Right hindlimb (tissue), 1 donor: Measurements from ENCODE around the gene ABO.
"Not testable (repeated sequence)": the region's sequence is repeated elsewhere in the genome, so short reads cannot be mapped to it uniquely, and the experiment has no call there.

Source experiments
- DNase-seq: peaks from one replicate; pipeline ENCODE4 v3.0.0-alpha.2; 2018

Gene ABO

DNA sequence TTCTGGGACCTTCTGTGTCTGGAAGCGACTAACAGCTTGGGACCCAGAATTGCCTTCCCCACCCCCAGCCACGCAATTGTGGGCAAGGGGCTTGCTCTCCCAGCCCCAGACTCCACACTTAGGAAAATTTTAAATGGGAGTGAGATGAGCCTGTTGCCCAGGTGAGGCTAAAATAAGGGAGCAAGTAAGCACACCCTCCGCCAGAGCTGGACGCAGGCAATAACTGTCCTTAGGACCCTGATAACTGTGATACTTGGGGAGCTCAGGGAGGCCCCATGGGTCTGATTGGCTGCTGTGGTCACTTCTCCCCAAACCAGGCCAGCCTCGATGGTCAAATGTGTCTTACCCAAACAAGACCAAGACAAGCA lies 13.3 kb downstream of the ABO start:
- DNase-seq, result no peak

- DNase-seq, result no peak
These were observed 13.8 kb downstream of the ABO start for GRCh38 chr9:133261103-133261752.

DNA sequence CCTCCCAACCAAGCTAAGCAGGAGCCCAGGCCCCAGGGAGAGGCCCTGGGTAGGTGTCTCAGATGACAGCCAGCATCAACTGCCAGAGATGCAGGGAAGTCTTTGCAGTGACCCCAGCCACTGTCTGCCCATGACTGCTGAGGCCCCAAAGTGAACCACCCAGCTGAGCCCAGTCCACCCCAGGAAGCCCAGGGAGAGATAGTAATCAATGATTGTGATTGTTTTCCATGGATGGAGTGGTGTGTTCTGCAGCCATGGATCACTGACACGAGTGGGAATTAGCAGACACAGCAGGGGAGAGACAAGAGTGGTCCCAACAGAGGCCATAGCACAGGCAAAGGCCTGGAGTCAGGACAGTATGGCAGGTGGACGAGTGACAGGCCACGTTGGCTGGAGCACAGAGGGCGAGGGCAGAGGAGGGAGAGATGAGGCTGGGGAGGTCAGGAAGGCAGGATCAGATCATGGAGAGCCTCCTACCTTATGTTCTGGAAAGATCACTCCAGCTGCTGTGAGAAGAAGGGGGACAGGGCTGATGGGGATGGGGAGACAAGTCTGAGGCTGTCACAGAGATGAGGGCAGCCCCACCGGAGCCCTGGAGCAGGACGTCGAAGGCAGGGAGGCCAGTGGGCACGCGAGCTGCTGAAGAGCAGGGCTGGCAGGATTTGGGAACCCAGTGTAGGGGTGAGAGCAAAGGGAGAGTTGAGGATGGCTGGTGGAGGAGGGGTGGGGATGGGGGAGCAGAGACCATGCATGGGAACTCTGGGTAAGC lies 14.5 kb downstream of the ABO start:
- DNase-seq, result no peak

DNA sequence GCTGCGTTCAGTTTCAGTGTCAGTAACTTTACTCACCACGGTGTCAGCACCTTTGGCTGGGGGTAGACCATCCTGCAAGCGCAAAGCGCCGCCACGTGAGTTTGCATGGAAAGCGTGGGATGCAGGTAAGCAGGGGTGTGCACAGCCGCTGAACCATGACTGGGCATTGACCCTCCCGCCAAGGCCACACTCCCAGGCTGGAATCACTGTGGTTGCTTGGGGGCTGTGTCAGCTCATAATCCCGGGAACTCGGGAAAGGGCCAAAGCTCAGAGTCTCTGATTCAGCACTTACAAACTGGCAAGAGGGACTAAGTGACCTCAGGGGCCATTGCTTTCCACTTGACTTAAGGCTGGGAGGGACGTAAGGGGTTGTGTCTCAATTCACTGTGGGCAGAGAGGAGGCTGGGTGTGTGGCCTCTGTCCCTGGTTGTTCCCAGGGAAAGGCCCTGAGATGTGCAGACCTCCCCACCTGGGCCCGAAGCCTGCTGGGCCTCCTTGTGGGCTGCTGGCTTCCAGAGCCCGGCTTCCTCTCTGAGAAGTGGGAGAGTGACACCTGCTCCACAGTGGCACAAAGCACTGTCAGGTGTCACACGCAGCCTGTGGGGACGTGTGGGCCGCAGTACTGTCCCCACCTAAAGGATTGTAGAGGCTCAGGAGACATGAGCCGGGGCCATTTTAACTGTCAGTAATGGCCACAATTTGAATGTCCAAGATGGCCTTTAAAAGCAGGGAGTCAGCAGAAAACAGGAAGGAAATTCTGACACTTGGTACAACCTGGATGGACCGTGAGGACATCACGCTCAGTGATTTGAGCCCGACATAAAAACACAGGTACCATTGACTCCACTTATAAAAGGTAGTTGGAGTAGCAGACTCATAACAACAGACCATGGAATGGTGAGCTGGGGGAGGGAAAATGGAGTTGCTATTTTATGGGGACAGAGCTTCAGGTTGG lies 16.7 kb downstream of the ABO start:
- DNase-seq, result no peak

GRCh38 chr9:133257465-133257956 lies 17.5 kb downstream of the ABO start:
- no peak for DNase-seq

- no peak for DNase-seq
These were observed 18.3 kb downstream of the ABO start for GRCh38 chr9:133256686-133257091.

GRCh38 chr9:133256136-133256461 lies 18.9 kb downstream of the ABO start:
- no peak for DNase-seq

- DNase-seq, result no peak
These were observed 19.4 kb downstream of the ABO start for GRCh38 chr9:133255371-133256135.

DNA sequence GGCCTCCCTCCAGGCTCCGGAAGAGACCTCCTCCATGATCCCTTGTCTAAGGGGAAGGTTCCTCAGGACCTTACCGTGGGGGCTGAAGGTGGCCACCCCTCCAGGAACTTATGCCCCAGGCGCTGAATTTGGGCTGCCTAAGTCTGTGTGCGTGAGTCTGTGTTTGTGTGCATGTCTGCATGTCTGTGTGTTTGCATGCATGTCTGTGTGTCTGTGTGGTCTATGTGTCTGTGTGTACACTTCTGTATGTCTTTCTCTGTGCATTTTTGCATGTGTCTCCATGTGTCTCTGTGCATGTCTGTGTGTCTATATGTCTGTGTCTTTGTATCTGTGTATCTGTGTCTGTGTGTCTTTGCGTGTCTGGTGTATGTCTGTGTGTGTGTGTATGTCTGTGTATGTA lies 20.5 kb downstream of the ABO start:
- DNase-seq, result no peak

- no peak for DNase-seq
These were observed 21.7 kb downstream of the ABO start for GRCh38 chr9:133253268-133253667.

DNA sequence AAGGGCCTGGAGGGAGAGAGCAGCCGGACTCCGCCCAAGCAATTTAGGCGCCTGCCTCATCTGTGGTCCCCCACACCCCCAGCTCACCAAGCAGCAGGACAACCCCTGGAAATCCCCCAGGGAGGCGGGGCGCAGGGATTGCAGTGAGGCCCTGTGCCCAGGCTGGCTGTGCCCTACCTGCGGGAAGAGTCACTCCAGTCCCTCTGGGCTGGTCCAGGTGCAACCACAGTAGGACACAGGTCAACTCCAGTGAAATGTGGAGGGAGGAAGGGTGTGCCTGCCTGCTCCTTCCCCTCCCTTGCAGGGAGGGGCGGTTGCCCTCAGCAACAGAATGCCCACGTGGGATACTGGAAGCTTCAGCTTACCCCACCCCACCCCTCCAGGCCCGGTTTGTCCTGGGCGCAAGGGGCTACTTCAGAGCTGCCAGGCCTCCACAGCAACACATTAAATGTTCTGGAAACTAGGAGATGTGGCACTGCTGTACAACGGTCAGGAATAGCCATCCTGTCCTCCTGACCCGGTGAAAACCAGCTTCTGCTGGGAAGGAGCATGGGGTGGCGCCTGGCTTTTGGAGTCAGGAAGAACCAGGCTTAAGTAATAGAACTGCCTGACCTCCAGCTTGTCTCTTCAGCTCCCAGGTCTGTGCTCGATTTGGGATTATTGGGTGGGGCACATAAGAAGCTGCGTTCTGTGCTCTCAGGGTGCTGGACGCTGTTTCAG lies 22.5 kb downstream of the ABO start:
- DNase-seq, result no peak

GRCh38 chr9:133251773-133252172 lies 23.2 kb downstream of the ABO start:
- DNase-seq, result no peak

- not testable (repeated sequence) for DNase-seq
These were observed 23.8 kb downstream of the ABO start for GRCh38 chr9:133251221-133251620.

DNA sequence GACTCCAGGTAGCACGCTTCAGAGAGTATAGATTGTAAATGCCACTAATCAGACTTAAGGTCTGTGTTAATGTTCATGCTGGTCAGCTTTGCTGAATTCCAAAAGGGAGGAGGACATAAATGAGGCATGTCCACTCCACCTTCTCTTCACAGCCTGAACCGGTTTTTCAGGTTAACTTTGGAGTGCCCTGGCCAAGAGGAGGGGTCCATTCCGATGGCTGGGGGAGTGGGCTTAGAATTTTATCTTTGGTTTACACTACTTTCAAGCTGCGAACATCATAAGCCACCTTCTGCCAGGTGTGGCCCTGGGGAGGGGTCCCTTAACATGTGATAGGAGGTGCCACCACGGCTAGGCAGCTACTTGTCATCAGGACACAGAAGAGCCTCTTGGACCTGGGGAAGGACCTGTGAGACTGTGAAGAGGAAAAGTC lies 24.2 kb downstream of the ABO start:
- no peak for DNase-seq

DNA sequence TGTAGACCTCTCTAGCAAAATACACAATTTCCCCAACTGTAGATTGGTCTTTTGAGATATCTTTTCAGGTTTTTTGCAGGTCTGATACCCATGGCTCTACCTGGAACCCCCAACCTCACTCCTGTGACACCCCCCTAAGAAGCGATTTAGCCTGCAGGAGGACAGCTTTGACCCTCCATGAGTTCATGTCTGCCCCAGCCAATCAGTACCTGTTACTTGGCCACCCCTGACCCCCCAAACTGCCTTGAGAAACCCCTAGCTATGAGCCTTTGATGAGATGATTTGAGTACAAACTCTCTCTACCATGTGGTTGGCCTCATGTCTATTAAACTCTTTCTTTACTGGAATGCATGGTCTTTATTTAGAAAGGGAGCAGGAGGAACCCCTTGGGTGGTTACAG lies 25.7 kb downstream of the ABO start:
- no peak for DNase-seq

- DNase-seq, result no peak
These were observed 26.2 kb downstream of the ABO start for GRCh38 chr9:133248726-133249295.

GRCh38 chr9:133247632-133248031 lies 27.4 kb downstream of the ABO start:
- DNase-seq, result no peak

GRCh38 chr9:133246991-133247390 lies 28.0 kb downstream of the ABO start:
- DNase-seq, result no peak

DNA sequence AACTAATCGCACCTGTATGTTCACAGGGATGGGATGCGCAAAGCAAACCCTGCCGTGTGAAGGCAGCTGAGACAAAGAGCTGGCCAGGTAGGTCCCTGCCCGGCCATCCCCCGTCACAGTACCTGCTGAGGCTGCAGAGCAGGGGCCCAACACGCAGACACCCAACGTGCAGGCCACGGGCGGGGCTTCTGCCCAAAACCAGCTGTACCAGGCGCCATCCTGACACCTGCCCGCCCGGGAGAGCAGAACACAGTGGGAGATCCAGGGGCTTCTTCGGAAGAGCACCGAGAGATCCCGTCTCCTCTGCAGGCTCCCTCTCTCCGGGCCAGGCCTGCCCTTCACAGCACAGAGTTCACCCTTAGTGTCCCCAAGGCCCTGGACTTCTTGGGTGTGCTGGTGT lies 28.4 kb downstream of the ABO start:
- no peak for DNase-seq

DNA sequence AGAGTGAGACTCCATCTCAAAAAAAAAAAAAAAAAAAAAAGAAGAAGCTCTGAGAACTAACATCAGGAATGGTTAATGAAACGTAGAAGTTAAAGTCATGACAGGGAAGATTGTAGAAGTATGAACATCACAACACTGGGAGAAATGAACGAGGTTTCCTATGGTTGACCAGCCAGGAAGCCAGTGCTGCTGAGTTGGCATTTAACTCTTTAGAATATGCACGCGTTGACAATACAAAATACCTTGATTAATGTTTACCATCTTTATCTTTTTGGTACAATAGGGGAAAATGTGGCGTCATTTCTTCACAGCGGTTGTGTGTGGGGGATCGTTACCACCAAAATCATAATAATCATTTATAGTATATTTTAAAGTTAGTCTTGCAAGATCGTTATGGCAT lies 32.0 kb downstream of the ABO start:
- no peak for DNase-seq

GRCh38 chr9:133242241-133242640 lies 32.8 kb downstream of the ABO start:
- DNase-seq, result no peak
